Naive B cell (primary cell): ENCODE data around the gene MXD1. TPM values are rescaled to one million over a fixed set of nuclear protein-coding genes. Genes with fewer than 3 reads are reported as not detected.
A peak's percentile ranks its signal among the peaks of the same experiment; 100 is the strongest.

ENCODE experiments used
- ATAC-seq, 2 donors: fragments of 150-1000 bp; cut with Tn5 transposase; 2 replicates each; pipeline ENCODE4 v1.10.0; 2021; ENCODE audit warnings: low read depth in 2 of 2, mild to moderate bottlenecking in 2 of 2, moderate library complexity in 2 of 2
- DNase-seq: peaks from one replicate; pipeline ENCODE4 v3.0.0; 2022
- H3K27ac Mint-ChIP-seq, 6 donors: one replicate each; pipeline ENCODE4 v1.8.0; 2020 to 2022; ENCODE audit warnings: mild to moderate bottlenecking in 6 of 6, mixed read lengths in 6 of 6, moderate library complexity in 5 of 6, inconsistent platforms in 2 of 6
- H3K27me3 Mint-ChIP-seq, 3 donors: one replicate each; pipeline ENCODE4 v1.8.0; 2021 to 2022; ENCODE audit warnings: mixed read lengths in 3 of 3, mild to moderate bottlenecking in 1 of 3
- H3K36me3 Mint-ChIP-seq, 2 donors: one replicate each; pipeline ENCODE4 v1.8.0; 2020 to 2022; ENCODE audit warnings: mixed read lengths in 2 of 2, inconsistent platforms in 1 of 2, mild to moderate bottlenecking in 1 of 2
- H3K4me1 Mint-ChIP-seq, 3 donors: one replicate each; pipeline ENCODE4 v1.8.0; 2020 to 2022; ENCODE audit warnings: mixed read lengths in 3 of 3, inconsistent platforms in 1 of 3, mild to moderate bottlenecking in 1 of 3, moderate library complexity in 1 of 3
- H3K4me3 Mint-ChIP-seq, 8 donors: one replicate each; pipeline ENCODE4 v1.8.0; 2020 to 2022; ENCODE audit warnings: mild to moderate bottlenecking in 8 of 8, mixed read lengths in 8 of 8, moderate library complexity in 8 of 8, inconsistent platforms in 2 of 8
- H3K9me3 Mint-ChIP-seq, 7 donors: one replicate each; pipeline ENCODE4 v1.8.0; 2020 to 2022; ENCODE audit warnings: mixed read lengths in 7 of 7, mild to moderate bottlenecking in 5 of 7, inconsistent platforms in 2 of 7, moderate library complexity in 1 of 7
- polyA plus RNA-seq, 6 donors: library from polyadenylated mRNA; unstranded; fragments of 300-500 nt; fragmentation: Illumina TruSeq; gene quantifications; one replicate each; pipeline ENCODE4 v1.2.3, GENCODE V29; 2021; ENCODE audit warnings: low read depth in 6 of 6

MXD1 gene
- polyA plus RNA-seq, 6 donors from 2014 or later: 9.7 to 21.5 (median 13.2) TPM

GRCh38 chr2:69961496-69961895 is 46.6 kb downstream of the MXD1 start, which contains the start of gene ASPRV1:
Gene ASPRV1 (minus strand): TSS chr2:69961631. CDS start chr2:69961436, 195 bp downstream.
- H3K4me3 Mint-ChIP-seq: no peak within 1 kb of the TSS
- no peaks in the 10 kb centered on the region for H3K9me3 Mint-ChIP-seq
- peak within 1 kb of the TSS in 2 of 6 donors; percentile 50 to 70 for H3K27ac Mint-ChIP-seq
- ATAC-seq (no peak), DNase-seq (no peak)
- no peaks in the 10 kb centered on the region for H3K36me3 Mint-ChIP-seq
- H3K4me1 Mint-ChIP-seq: peaks cover 0 to 3% (median 0%) of the 10 kb centered on the region in 3 donors
- no peaks in the 10 kb centered on the region for H3K27me3 Mint-ChIP-seq

- Mint-ChIP-seq H3K9me3 (no peaks in the 10 kb centered on the region), H3K36me3 (no peaks in the 10 kb centered on the region), H3K4me1 (peaks cover 0 to 3% (median 0%) of the 10 kb centered on the region in 3 donors), H3K27me3 (no peaks in the 10 kb centered on the region), H3K4me3 (no peak overlapping the region), H3K27ac (peak overlapping the region in 1 of 6 donors; percentile 30)
- ATAC-seq (no peak), DNase-seq (no peak)
Observed at GRCh38 chr2:69962986-69963730, 48.2 kb downstream of the MXD1 start.

DNA sequence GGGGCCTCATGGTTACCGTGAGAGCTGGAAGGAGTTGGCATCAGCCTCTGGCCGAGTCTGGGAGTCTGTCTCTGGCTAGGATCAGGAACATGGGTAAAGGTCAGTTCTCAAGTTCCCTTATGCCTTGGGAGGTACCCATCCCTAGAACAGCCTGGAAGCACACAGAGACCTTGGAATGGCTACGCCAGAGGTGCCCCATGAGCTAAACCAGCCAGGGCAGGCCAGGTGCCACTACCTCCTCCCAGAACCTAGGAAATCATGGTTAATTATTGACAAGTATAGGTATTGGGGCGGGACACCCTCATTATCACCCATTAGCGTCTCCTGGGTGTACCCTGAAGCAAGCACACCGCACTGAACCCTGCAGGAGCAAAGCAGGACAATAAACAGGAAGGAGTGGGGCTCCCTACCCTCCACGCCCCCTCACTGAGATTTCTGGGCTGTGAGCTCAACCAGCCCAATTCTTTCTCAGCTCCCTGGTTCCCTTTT is 49.5 kb downstream of the MXD1 start:
- H3K4me1 Mint-ChIP-seq: peaks cover 0 to 3% (median 0%) of the 10 kb centered on the region in 3 donors

DNA sequence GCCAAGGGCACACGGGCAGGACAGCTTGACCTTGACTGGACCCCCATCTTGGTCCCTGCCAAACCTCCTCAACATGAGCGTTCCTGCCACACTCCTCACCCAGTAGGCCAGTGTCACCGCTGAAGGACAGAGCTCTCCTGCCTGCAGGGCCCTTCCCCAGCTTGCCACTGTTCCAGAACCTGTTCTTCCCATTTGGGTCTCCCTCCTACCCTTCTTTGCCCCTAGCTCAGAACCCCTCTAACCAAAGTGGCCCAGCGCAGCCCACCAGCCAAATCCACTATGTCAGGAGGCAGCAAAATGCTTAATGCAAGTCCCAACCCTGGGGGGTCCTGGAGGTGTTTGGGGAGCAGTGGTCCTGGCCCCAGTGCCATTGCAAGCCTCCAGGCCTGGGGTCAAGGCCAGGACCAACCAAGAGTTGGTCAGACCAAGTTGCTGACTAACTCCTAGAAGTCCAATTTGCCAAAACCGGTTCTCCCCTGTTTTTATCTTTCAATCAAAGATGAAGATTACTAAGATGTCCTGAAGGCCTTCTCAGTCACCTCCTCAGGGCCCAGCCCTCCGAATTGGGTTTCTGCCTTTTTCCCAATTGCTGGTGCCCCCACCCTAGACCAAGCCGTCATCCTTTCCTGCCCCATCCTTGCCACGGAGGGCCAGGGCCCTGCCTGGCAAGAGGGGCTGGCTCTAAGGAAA is 51.0 kb downstream of the MXD1 start:
- Mint-ChIP-seq H3K9me3 (no peaks in the 10 kb centered on the region), H3K27ac (no peak overlapping the region), H3K27me3 (no peaks in the 10 kb centered on the region), H3K4me3 (peak overlapping the region in 1 of 8 donors; percentile 63), H3K36me3 (no peaks in the 10 kb centered on the region), H3K4me1 (peaks cover 0 to 3% (median 0%) of the 10 kb centered on the region in 3 donors)
- ATAC-seq (no peak), DNase-seq (no peak)

More for the DNA sequence above, 49.5 kb downstream of the MXD1 start:
- Mint-ChIP-seq H3K9me3 (no peaks in the 10 kb centered on the region), H3K4me3 (no peak overlapping the region), H3K27ac (peak overlapping the region in 2 of 6 donors; percentile 17 to 96), H3K36me3 (no peaks in the 10 kb centered on the region), H3K27me3 (no peaks in the 10 kb centered on the region)
- no peak for ATAC-seq
- no peak for DNase-seq

- DNase-seq (no peak), ATAC-seq (no peak)
- Mint-ChIP-seq H3K27me3 (no peaks in the 10 kb centered on the region), H3K27ac (no peak overlapping the region), H3K9me3 (no peaks in the 10 kb centered on the region), H3K4me1 (peaks cover 0 to 3% (median 0%) of the 10 kb centered on the region in 3 donors), H3K4me3 (no peak overlapping the region), H3K36me3 (no peaks in the 10 kb centered on the region)
Observed at GRCh38 chr2:69966496-69966895, 51.6 kb downstream of the MXD1 start.

GRCh38 chr2:69968609-69969008 is 53.7 kb downstream of the MXD1 start:
- H3K36me3 Mint-ChIP-seq: no peaks in the 10 kb centered on the region
- H3K9me3 Mint-ChIP-seq: no peaks in the 10 kb centered on the region
- H3K4me3 Mint-ChIP-seq: no peak overlapping the region
- DNase-seq (no peak), ATAC-seq (no peak)
- peaks cover 0 to 4% (median 3%) of the 10 kb centered on the region in 3 donors for H3K4me1 Mint-ChIP-seq
- no peak overlapping the region for H3K27ac Mint-ChIP-seq
- peaks cover 0 to 5% (median 0%) of the 10 kb centered on the region in 3 donors for H3K27me3 Mint-ChIP-seq

DNA sequence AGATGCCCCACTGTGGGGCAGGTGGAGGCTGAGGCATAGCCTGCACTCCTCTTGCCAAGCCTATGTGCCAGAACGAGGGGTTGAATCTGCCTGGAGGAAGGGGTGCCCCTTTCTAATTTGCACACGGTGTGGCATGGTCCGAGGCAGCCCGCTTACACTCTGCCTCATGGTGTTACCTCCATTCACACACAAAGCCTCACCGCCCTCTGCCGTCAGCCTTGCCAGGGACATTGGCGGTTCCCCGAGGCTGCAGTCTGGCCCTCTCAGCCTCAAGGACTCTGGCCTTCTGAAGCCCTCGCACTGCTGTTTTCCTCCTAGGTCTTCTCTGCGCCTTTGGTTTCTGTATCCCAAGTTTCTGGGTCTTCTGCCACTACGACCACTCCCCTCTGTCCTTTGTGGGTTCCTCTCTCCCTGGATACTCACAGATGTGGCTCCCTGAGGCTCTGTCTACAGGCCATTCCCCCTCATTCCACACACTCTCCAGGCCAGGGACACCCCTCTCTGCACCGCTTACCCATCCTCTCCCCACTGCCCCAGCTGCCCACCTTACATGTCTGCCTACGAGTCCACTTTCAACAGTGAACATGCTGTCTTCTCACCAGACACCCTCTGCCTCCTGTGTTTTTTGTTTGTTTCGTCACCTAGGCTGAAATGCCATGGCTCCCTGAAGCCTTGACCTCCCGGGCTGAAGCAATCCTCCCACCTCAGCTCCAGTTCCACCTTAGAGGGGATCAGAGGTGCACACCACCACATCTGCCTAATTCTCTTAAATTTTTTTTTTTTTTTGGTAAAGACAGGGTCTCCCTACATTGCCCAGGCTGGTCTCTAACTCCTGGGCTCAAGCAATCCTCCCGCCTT is 54.4 kb downstream of the MXD1 start:
- H3K27ac Mint-ChIP-seq: peak overlapping the region in 3 of 6 donors; percentile 15 to 42 (median 21)
- ATAC-seq (no peak), DNase-seq (no peak)
- H3K27me3 Mint-ChIP-seq: peaks cover 0 to 5% (median 0%) of the 10 kb centered on the region in 3 donors
- no peak overlapping the region for H3K4me3 Mint-ChIP-seq
- no peaks in the 10 kb centered on the region for H3K36me3 Mint-ChIP-seq
- peaks cover 0 to 4% (median 1%) of the 10 kb centered on the region in 3 donors for H3K4me1 Mint-ChIP-seq
- no peaks in the 10 kb centered on the region for H3K9me3 Mint-ChIP-seq

DNA sequence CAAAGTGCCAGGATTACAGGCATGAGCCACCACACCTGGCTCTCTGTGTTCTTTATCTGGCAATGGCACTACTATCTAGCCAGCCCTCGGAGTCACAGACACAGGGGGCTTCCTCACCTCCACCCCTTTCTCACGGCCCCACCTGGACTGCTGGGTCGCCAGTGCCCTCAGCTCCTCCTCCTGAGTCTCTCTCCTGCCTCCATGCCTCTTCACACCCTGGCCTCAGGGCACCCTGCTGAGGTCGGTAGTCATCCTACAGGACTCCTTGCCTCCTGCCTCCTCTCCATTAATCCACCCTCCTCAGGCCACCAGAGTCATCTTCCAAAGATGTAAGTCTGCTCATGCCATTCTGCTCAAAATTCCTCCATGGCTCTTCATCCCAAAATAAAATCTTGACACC is 55.1 kb downstream of the MXD1 start:
- Mint-ChIP-seq H3K9me3 (no peaks in the 10 kb centered on the region), H3K4me3 (no peak overlapping the region), H3K36me3 (no peaks in the 10 kb centered on the region), H3K27me3 (peaks cover 0 to 5% (median 0%) of the 10 kb centered on the region in 3 donors), H3K27ac (peak overlapping the region in 1 of 6 donors; percentile 57), H3K4me1 (peaks cover 0 to 4% (median 0%) of the 10 kb centered on the region in 3 donors)
- DNase-seq: no peak
- ATAC-seq: no peak

DNA sequence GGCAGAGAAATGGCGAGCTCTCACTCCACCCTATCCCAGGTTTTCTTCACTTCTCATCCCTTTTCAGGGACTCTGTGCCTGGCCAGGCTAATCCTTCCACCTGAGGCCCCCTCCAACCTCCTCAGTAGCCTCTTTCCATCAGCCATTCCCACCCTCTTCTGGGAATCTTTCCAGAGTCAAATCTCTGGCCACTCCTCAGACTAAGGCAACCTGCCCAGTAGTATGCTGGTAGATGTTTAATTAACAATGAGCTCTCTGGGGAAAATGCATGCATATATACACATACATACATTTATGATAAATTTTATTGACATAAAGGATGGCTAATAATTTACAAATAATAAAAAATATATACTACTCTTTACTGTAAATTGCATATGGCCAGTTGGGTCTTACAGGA is 57.9 kb downstream of the MXD1 start:
- Mint-ChIP-seq H3K27me3 (peaks cover 0 to 5% (median 0%) of the 10 kb centered on the region in 3 donors), H3K4me1 (peaks cover 0 to 4% (median 2%) of the 10 kb centered on the region in 3 donors), H3K9me3 (no peaks in the 10 kb centered on the region), H3K4me3 (no peak overlapping the region), H3K27ac (no peak overlapping the region), H3K36me3 (no peaks in the 10 kb centered on the region)
- ATAC-seq: no peak
- no peak for DNase-seq

DNA sequence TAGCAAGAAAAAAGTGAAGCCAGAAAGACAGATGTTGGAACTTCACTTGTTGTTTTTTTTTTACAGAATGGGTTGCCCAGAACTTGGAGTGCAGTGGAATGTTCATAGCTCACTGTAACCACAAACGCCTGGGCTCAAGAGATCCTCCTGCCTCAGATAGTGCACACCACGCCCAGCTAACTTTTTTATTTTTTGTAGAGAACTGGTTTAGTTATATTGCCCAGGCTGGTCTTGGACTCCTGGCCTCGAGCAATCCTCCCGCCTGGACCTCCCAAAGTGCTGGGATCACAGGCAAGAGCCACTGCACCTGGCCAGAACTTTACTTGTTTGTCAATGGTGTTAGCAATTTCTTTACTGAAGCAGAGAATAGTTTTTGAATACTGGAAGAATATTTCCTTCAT is 58.4 kb downstream of the MXD1 start:
- H3K27me3 Mint-ChIP-seq: peaks cover 0 to 5% (median 0%) of the 10 kb centered on the region in 3 donors
- H3K9me3 Mint-ChIP-seq: no peaks in the 10 kb centered on the region
- DNase-seq (no peak), ATAC-seq (no peak)
- H3K27ac Mint-ChIP-seq: no peak overlapping the region
- no peaks in the 10 kb centered on the region for H3K36me3 Mint-ChIP-seq
- H3K4me1 Mint-ChIP-seq: peaks cover 0 to 4% (median 2%) of the 10 kb centered on the region in 3 donors
- no peak overlapping the region for H3K4me3 Mint-ChIP-seq

GRCh38 chr2:69975136-69975852 is 60.4 kb downstream of the MXD1 start:
- peak overlapping the region in 1 of 6 donors; percentile 87 for H3K27ac Mint-ChIP-seq
- no peak overlapping the region for H3K4me3 Mint-ChIP-seq
- no peak for ATAC-seq
- H3K9me3 Mint-ChIP-seq: no peaks in the 10 kb centered on the region
- DNase-seq: no peak
- H3K27me3 Mint-ChIP-seq: peaks cover 0 to 5% (median 0%) of the 10 kb centered on the region in 3 donors
- no peaks in the 10 kb centered on the region for H3K36me3 Mint-ChIP-seq
- peaks cover 0 to 4% (median 2%) of the 10 kb centered on the region in 3 donors for H3K4me1 Mint-ChIP-seq

DNA sequence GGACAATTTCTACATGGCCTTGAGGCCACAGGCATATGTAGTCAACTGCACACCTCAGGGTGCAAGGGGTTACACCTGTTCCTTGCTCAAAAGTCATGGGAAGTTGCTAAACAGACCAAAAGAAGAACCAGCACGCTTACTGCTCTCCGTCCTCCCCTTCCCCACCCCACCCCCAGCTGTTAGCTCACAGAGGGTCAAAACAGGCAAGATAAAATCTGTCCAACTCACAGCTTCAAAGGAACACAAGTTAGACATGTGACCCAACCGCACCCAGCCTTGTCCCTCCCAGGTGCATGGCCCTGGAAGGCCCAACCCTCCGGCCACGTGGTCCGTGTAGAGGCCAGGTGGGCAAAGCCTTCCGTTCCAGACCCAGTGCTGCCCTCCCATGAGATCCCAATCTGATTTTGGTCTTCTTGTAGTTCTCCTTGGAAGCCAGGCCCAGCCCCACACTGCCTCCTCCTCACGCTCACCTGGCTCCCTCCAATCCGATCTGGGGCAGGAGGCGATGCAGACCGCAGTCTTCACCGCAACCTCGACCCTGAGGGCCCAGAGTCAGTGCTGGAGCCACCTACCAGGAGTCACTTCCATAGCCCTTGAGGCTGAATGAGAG is 61.0 kb downstream of the MXD1 start:
- H3K36me3 Mint-ChIP-seq: no peaks in the 10 kb centered on the region

More for the DNA sequence above, 61.0 kb downstream of the MXD1 start:
- DNase-seq (no peak), ATAC-seq (no peak)
- peaks cover 0 to 4% (median 2%) of the 10 kb centered on the region in 3 donors for H3K4me1 Mint-ChIP-seq
- H3K27ac Mint-ChIP-seq: no peak overlapping the region
- peaks cover 0 to 5% (median 0%) of the 10 kb centered on the region in 3 donors for H3K27me3 Mint-ChIP-seq
- no peak overlapping the region for H3K4me3 Mint-ChIP-seq
- no peaks in the 10 kb centered on the region for H3K9me3 Mint-ChIP-seq
